Activated CD8-positive, alpha-beta memory T cell treated with anti-CD3 and anti-CD28 coated beads for 1 hour (primary cell): Measurements from ENCODE around the gene CALHM2.

ENCODE experiments used
- DNase-seq, 2 donors: peaks; one replicate each; pipeline ENCODE4 v3.0.0-alpha.2; 2020; ENCODE audit warnings: low read depth in 1 of 2; ENCODE audit errors: extremely low read depth in 1 of 2

CALHM2 gene

DNA sequence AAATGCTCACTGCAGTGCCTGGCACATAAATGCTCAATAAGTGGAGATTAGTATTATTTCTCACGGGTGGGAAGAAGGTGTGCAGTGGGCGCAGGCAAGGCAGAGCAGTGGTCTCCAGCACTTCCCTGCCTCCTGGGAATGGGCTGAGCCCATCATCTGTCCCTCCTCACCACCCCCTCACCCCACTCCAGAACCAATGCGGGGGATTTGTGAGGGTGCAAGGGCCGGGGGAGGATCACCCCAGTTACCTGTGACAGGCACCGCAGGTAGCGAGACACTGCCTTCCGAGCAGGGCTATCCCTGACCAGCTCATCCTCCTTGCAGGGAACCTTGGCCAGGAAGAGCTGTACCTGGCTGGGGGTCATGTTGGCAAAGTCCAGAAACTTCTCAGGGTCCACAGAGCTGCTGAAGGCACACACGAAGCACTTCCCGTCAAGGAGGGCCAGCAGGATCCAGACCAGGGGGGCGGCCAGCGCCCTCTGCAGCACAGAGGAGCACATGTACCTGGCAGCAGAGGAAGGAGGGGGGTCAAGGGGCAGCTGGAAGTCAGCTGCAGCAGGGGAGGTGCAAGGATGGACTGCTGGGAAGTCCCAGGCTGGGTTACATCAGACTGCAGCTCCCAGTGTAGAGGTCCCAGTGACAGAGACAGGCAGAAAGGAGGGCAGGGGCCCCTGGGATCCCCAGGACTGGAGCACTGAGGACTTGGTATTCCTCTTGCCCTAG is 24.0 kb upstream of the CALHM2 start:
- no peak for DNase-seq

DNA sequence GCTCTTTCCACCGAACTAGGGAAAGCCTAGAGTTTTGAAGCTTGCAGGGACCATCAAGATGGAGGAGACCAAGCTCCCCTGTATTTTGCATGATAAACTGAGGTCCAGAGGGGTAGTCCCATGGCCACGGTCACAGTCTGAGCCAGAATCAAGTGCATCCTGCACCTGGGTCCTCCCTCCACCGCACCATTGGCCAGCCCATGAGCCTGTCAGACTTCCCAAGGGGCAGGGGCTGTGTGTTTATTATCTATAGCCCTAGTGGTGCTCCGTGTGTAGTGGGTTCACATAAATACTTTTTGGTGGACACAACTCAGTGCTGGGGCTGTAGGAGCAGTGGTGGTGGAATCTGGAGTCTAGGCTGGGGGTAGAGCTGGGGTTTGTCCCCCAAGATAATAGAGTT is 23.3 kb upstream of the CALHM2 start:
- DNase-seq: no peak

DNA sequence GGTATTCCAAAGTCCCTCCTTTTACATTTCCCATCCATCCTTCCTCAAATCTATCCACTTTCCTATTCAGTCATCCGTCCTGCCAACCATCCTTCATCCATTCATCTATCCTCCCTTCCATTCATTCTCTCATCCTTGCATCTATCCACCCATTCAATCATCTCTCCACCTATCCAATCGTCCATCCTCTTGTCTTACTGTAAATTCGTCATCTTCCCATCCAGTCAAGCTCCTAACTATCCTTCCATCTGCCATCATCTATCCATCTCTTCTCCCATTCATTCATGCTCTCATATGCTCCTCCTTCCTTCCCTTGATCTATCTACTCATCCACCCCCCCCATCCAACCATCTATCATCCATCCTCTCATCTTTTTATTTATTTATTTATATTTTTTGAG is 21.9 kb upstream of the CALHM2 start:
- no peak for DNase-seq

DNA sequence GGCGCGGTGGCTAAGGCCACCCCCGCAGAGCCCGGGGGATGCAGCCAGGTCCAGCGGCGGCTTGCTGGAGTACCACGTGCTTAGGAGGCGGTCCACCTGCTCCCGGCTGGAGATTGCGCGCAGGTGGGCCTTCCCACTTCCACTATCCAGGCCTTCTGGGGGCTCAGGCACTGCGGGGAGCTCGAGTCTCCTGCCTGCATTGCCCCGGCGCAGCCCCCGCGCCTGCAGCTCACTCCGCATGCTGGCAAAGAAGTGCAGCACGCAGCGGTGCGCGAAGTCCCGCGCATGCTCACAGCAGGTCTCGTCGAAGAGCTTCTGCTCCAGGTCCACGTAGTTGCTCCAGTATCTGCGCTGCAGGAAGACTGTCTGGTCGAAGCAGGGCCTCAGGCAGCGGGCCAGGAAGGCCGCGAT is 21.1 kb upstream of the CALHM2 start:
- DNase-seq: no peak

DNA sequence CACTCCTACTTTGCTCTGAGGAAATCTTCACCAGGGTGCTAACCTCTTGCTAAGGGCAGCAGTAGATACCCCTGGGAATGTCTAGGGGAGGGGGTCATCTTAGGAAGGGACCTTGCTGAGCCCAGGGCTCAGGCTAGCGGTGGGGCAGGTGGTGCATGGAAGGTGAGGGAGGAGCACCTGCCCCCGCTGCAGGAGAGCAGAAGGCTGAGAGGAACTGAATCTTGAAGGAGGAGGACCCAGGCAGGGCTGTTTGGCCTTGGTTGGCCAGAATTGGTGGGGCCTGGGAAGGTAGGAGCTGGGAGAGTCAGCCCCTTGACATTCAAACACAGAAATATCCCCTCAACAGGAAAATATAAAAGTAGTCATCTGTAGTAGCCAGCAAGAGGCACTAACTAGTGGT is 19.8 kb upstream of the CALHM2 start:
- DNase-seq: no peak

DNA sequence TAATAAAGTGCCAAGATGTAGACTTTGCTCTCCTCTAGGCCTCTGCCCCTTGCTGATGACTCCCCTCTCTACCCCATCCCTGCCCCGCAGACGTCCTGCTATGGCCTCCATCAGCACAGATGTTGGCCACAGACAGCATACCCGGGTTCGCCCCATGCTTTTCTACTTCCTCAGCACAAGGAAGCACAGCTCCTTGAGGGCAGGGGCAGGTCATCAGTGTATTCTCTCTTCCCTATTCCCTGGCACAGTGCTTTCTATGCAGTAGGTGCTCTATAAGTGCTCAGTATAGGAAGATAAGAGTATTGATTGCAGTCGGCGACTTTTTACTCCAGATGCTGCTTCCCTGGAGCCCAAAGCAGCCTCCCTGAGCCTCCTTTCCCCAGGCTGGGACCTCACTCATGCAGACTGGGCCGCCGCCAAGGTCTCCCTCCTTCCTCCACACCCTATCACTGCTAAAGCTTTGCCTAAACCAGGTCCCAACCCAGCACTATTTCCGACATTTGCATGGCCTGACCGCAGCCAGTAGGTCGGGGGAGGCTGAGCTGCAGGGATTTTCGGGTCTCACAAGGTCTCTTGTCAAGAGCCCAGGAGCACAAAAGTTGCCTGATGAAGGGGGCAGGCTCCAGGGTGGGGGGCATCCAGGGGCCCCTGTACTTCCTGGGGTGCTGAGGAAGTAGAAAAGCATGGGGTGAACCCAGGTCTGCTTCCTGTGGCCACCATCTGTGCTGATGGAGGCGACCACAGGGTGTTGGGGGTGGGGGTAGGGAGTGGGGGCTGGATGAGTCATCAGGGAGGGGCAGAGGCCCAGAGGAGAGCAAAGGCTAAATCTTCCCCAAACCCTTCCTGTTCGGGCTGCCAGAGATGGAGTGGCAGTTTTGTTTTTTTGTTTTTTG is 18.8 kb upstream of the CALHM2 start:
- DNase-seq: peak; percentile 35 to 56

DNA sequence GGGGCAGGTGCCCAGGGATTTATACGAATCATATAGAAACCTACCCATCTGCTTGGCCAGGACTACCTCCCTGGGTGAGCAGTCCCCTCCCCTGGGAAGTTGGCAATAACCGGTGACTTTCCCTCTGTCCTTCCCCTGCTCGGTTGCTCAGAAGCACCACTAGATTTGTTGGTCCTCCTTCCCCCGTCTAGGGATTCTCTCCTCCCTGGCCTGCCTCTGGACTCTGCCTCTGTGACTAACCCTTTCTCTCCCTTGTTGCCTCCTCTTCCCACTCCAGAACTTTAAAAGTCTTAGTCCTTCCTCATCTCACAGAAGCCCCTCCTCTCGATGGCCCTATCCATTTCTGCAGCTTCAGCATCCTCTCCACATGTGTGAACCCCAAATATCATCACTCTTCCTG is 17.0 kb upstream of the CALHM2 start:
- DNase-seq: no peak

DNA sequence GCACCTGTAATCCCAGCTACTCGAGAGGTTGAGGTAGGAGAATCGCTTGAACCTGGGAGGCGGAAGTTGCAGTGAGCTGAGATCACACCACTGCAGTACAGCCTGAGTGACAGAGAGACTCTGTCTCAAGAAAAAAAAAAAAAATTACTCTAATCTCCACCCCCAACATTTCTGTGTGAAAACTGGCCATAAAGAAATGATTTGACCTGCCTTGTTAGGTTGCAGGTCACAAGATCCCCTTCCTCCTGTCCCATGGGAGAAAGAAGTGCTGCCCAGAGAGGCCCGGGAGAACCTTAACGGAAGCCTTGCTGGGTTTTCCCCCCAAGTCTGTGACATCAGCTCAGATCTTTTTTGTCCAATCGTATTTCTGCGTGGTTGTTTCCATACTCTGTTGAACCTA is 15.2 kb upstream of the CALHM2 start:
- no peak for DNase-seq

DNA sequence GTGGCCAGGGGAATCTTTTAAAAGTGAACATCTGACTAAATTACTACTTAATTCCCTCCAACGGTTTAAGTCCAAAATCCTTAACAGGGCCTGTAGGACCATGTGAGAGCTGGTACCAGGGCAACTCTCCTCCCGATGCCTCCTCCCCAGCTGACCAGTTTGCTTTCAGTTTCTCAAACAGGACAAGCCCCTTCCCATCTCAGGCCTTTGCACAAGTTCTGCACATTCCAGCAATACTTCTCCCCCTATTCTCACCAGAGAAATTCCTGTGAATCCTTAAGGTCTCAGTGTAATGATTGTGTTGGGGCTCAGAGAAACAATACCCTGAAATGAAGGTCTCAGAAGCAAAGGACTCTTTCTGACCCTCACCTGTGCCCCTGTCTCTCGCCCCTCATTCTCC is 14.6 kb upstream of the CALHM2 start:
- no peak for DNase-seq

DNA sequence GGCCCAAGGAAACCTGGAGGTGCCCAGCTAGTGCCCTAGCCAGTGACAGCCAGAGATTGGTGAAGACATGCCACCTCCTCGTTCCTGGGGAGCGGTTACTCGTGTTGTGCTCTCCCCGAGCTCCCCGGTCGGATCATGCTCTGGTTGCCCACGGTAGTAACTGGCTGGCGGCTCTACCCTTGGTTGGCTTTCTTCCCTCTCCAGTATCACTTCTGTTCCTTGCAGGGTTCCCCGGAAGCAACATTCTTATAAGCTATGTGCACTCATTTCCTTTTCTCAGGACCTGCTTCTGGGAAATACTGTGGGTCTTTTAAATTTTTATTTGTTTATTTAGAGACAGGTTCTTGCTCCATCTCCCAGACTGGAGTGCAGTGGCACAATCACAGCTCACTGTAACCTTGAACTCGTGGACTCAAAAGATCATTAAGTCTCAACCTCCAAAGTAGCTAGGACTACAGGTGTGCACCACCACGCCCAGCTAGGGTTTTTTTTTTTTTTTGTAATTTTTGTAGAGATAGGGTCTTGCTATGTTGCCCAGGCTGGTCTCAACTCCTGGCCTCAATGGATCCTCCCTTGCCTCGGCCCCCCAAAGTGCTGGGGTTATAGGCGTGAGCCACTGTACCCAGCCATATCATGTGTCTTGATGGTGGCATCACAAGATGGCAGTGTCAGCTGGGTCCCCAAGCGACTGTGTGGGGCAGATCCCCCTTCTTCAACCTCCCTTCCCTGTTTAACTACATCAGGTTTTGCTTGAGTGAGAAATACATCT is 13.4 kb upstream of the CALHM2 start:
- DNase-seq: no peak

DNA sequence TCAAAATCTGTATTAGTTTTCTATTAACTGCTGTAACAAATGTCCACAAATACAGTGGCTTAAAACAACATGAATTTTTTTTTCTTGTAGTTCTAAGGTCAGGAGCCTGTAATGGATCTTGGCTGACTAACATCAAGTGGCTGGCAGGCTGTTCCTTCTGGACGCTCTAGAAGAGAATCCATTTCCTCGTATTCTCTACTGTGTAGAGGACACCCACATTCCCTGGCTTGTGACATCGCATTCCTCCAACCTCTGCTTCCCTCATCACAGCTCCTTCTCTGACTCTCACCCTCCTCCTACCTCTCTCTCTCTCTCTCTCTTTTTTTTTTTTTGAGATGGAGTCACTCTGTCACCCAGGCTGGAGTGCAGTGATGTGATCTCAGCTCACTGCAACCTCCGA is 11.3 kb upstream of the CALHM2 start:
- DNase-seq: no peak

DNA sequence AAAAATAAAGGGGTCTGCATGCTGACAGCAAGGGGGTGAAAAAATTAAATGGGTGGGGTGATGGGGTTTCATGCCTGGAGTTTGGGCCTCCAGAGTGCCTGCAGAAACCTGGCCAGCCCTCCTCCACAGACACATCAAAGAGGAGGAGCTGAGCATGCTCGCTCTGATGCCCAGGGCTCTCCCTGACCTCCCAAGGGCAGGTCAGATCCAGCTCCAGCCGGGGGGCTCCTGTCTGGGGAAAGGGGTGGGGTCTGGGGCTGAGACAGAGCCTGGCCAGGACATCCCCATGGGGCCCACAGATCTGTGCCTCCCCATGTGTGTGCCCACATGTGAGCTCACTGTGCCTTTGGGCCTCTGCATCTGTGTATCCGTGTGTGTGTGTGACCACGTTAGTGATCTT is 7.4 kb upstream of the CALHM2 start:
- DNase-seq: no peak

DNA sequence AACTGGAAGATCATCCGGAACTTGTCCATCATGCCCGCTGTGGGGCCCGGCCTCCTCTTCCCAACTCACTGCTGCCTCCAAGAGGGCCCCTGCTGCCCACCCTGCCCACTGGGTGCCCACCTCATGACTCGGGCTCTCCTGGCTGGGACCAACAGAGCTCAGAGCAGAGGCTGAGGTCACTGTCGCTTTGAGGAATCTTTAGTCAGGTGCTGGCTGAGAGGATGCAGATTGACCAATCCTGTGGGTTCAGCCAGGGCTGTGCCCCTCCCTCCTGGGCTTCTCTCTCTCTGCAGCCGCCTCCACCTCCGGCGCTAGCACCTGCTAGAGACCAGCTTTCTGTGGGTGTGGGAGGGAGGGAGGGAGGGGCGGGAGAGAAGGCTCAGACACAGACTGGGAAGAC is 6.5 kb upstream of the CALHM2 start, which contains the start of gene CALHM1:
TSS of gene CALHM1 (minus strand) at position 181 of the 400 bp plus-strand sequence. CDS start at position 32, 149 bp downstream.
- DNase-seq: no peak

DNA sequence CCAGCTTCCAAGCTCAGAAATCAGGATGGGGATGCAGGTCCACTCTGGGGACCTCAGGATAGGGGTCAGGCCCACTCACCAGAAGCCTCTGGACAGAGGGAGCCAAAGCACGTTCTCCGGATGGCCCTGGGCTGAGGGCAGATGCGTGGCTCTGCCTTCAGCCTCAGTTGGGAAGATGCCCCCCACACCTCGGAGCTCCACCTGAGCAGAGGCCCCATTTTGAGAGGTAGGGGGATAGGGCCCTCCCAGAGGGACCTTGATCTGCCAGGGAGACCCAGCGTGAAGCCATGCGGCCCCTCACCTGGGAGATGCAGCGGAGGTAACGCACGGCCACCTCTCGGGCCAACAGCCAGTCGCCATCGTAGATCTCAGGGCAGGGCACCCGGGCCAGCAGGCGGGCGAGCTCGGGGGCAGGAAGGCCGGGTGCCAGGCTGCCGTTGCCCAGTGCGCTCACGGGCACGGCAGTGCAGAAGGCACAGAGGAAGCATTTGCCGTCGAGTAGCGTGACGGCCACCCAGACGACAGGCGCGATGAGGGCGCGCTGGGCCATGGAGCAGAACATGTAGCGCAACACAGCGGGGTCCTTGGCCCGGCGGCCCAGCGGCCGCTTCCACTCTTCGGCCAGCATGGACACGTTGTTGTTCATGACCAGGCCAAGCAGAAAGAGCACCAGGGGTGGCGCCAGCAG is 5.9 kb upstream of the CALHM2 start:
- no peak for DNase-seq

DNA sequence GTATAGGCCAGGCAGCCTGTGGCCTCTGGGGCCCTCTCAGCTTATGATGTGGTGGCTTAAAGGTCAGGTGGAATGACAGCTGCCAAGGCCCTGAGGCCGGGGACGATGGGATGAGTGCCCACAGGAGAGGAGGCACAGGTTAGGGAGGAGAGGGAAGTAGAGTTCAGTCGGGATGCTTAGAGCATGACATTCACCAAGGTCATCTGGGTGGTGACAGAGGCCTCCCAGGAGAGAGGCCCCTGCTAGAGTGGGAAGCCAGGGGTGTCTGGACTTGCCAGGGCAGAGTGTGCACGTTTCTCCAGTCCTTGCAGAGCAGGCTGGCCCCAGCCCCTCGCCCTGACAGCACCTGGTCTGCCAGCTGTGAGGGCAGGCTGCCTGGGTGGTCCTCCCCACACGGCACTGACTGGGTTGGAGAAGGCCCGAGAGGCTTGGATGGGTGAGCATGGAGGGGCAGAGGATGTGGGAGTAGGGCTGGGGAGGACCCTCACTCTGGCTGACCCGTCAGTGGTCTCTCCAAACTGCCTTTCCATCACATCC is 5.1 kb upstream of the CALHM2 start:
- no peak for DNase-seq

DNA sequence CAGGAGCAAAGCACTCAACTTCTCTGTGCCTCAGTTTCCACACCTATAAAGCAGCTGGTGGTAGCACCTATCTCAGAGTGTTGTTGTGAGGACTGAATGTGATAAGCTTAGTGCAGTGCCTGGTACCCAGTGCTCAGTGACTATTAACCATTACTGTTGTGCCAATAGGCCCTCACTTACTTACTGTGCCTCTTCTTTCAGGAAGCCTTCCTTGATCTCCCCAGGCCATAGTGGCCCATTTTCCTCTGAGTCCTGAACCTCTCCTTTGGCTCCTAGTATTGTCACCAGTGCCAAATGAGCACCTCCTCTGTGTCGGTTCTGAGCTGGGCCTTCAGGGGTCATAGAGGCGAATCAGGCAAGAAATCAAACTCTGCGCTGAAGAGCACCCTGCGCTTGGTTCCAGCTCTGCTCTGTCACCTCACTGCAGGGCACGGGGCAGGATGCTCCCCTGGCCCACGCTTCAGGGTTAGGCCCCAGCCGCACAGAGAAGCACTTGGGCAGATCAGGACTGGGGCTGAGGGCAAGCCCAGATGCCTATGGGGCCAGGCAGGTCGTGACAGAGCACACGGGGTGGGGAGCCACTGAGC is 4.0 kb upstream of the CALHM2 start:
- no peak for DNase-seq

DNA sequence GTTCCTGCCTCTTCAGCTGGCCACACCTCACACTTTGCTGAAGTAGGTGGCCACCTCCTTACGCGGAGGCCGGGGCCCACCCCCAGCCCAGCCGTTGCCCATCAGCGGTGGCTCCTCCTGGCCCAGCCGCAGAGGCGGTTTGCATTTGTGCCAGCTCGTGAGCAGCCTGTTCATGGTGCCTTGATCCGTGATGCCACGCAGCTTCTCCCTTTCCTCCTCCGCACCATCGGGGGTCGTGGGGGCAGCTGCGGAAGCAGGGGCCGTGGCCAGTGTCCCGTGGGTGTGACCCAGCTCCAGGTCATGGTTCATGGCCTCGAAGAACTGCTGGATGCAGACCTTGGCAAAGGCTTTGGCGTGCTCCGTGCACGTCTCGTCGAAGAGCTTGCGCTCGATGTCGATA is 3.1 kb upstream of the CALHM2 start:
- no peak for DNase-seq

DNA sequence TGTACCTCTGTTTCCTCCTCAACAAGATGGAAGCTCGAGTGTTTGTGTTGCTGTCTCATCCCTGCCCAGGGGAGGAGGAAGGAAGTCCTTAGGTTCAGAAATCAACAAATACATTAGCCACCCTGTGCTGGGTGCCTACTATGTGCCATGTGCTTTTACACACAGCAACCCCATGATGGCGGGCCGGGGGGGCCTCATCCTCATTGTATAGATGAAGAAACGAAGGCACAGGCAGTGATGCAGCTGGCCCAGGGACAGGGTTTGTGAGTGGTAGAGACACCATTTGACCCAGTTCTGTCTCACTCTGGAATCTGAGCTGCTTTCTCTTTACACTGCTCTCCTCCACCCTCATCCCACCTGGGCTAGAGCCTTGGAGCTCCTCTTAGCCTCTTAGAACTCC is 1.9 kb upstream of the CALHM2 start:
- DNase-seq: no peak

DNA sequence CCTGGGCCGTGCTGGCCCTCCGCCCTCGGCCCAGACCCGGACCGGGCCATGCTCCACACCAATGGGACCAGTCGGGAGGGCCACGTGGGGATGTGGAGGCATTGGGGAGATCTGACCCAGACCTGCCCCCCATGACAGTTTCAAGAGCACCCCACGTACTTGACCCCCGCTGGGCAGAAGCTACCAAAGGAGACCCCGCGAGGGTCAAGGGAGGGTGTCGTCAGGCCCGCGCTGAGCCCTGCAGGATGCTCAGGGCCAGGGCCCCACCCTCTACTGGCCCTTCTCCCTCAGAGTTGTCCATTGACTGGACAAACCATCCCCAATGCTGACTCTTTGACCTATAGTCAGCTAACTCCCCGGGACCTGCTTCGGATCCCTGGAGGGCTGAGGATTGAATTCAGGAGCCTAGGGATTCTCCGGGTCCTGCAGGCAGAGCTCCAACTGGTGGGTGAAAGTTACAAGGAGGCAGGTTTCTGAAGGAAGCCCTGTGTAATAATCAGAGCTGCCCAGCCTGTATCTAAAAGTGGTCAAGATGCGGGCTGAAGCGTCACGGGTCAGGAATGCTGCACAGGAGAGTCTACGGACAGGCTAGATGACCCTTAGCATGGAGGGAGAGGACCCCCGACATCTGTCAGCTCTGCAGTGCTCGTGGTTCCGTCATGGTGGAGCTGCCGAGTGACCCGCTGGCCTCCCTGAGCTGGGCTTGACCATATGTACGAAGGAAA is 498 bp upstream of the CALHM2 start:
- DNase-seq: no peak
